Measurements from ENCODE around the gene PGP. TPM values are rescaled to one million over a fixed set of nuclear protein-coding genes. Genes with fewer than 3 reads are reported as not detected.
A peak's percentile ranks its signal among the peaks of the same experiment; 100 is the strongest.

PGP gene
- total RNA-seq, 1 experiment from 2014 or later = 82.0 TPM

- no peak for DNase-seq (ENCODE audit: low spot score)
These were observed 48.2 kb downstream of the PGP start for GRCh38 chr16:2166263-2167067.

GRCh38 chr16:2165861-2166260 is 48.8 kb downstream of the PGP start:
- DNase-seq (ENCODE audit: low spot score) = no peak

- DNase-seq (ENCODE audit: low spot score) = peak; percentile 81
These were observed 51.3 kb downstream of the PGP start for GRCh38 chr16:2163211-2163881.

- DNase-seq (ENCODE audit: low spot score) = peak; percentile 43
These were observed 51.9 kb downstream of the PGP start for GRCh38 chr16:2162676-2163118.

- DNase-seq (ENCODE audit: low spot score) = no peak
These were observed 52.7 kb downstream of the PGP start for GRCh38 chr16:2161911-2162310.

Other genes with a start within 250 kb of the PGP start
- not detected in 2 replicates for gene RNF151, start 248.0 kb downstream of the PGP start, total RNA-seq (2014; rRNA removed; shearing (Covaris generic))
- 134 and 140 TPM in 2 replicates for gene TBL3, start 242.8 kb downstream of the PGP start, total RNA-seq (2014; rRNA removed; shearing (Covaris generic))
- gene NOXO1, start 233.4 kb downstream of the PGP start, total RNA-seq (2014; rRNA removed; shearing (Covaris generic)) = 141 and 161 TPM in 2 replicates
- 51.7 and 70.3 TPM in 2 replicates for gene GFER, start 230.6 kb downstream of the PGP start, total RNA-seq (2014; rRNA removed; shearing (Covaris generic))
- gene SYNGR3, start 224.9 kb downstream of the PGP start, total RNA-seq (2014; rRNA removed; shearing (Covaris generic)) = 1.9 and 2.3 TPM in 2 replicates
- 42.9 and 49.0 TPM in 2 replicates for gene ZNF598, start 205.0 kb downstream of the PGP start, total RNA-seq (2014; rRNA removed; shearing (Covaris generic))
- 0.91 and 2.7 TPM in 2 replicates for gene NPW, start 195.1 kb downstream of the PGP start, total RNA-seq (2014; rRNA removed; shearing (Covaris generic))
- 258 and 259 TPM in 2 replicates for gene NHERF2, start 187.9 kb downstream of the PGP start, total RNA-seq (2014; rRNA removed; shearing (Covaris generic))
- gene NTHL1, start 167.0 kb downstream of the PGP start, total RNA-seq (2014; rRNA removed; shearing (Covaris generic)) = 157 and 215 TPM in 2 replicates
- 75.1 and 85.0 TPM in 2 replicates for gene TSC2, start 166.9 kb downstream of the PGP start, total RNA-seq (2014; rRNA removed; shearing (Covaris generic))
- 72.1 and 74.7 TPM in 2 replicates for gene PKD1, start 78.9 kb downstream of the PGP start, total RNA-seq (2014; rRNA removed; shearing (Covaris generic))
- 13.4 and 24.9 TPM in 2 replicates for gene RAB26, start 66.2 kb downstream of the PGP start, total RNA-seq (2014; rRNA removed; shearing (Covaris generic))
- gene TRAF7, start 59.1 kb downstream of the PGP start, total RNA-seq (2014; rRNA removed; shearing (Covaris generic)) = 166 and 170 TPM in 2 replicates
- gene CASKIN1, start 18.2 kb downstream of the PGP start, total RNA-seq (2014; rRNA removed; shearing (Covaris generic)) = 0.08 and 2.5 TPM in 2 replicates
- gene MLST8, start 9.4 kb downstream of the PGP start, total RNA-seq (2014; rRNA removed; shearing (Covaris generic)) = 98.9 and 117 TPM in 2 replicates
- gene BRICD5, start 4.0 kb downstream of the PGP start, total RNA-seq (2014; rRNA removed; shearing (Covaris generic)) = 33.6 and 34.6 TPM in 2 replicates
- gene E4F1, start 8.8 kb upstream of the PGP start, total RNA-seq (2014; rRNA removed; shearing (Covaris generic)) = 83.8 and 87.2 TPM in 2 replicates
- 0.99 and 3.1 TPM in 2 replicates for gene DNASE1L2, start 21.6 kb upstream of the PGP start, total RNA-seq (2014; rRNA removed; shearing (Covaris generic))
- gene ECI1, start 36.7 kb upstream of the PGP start, total RNA-seq (2014; rRNA removed; shearing (Covaris generic)) = 160 and 162 TPM in 2 replicates
- gene RNPS1, start 53.3 kb upstream of the PGP start, total RNA-seq (2014; rRNA removed; shearing (Covaris generic)) = 213 and 226 TPM in 2 replicates
- gene ABCA3, start 125.9 kb upstream of the PGP start, total RNA-seq (2014; rRNA removed; shearing (Covaris generic)) = under 0.01 and 2.5 TPM in 2 replicates
- gene CCNF, start 214.6 kb upstream of the PGP start, total RNA-seq (2014; rRNA removed; shearing (Covaris generic)) = 64.9 and 68.1 TPM in 2 replicates
- gene TEDC2, start 245.3 kb upstream of the PGP start, total RNA-seq (2014; rRNA removed; shearing (Covaris generic)) = 53.8 and 58.0 TPM in 2 replicates